Activated naive CD4-positive, alpha-beta T cell treated with anti-CD3 and anti-CD28 coated beads, Interleukin-2, amount 10 ng/mL, durations not matched to agents 7 days and 5 days (primary cell): ENCODE data around the gene RIPPLY3.
A peak's percentile ranks its signal among the peaks of the same experiment; 100 is the strongest.
"Not testable (repeated sequence)": the region's sequence is repeated elsewhere in the genome, so short reads cannot be mapped to it uniquely, and the experiment has no call there.

Experiments
- CTCF ChIA-PET: fragments of 350-600 bp; sonication (Branson Sonifier 250); formaldehyde crosslinking; loops from one replicate; lab custom pipeline; 2021; ENCODE audit warnings: antibody characterized with exemption; lab: Charles Lee
- DNase-seq: peaks from one replicate; pipeline ENCODE4 v3.0.0-alpha.2; 2020
- H3K27ac Mint-ChIP-seq: one replicate; pipeline ENCODE4 v1.8.0; 2021; ENCODE audit warnings: mild to moderate bottlenecking, moderate library complexity, mixed read lengths
- H3K27me3 Mint-ChIP-seq: one replicate; pipeline ENCODE4 v1.8.0; 2021; ENCODE audit warnings: mild to moderate bottlenecking, mixed read lengths
- H3K36me3 Mint-ChIP-seq: one replicate; pipeline ENCODE4 v1.8.0; 2021; ENCODE audit warnings: mixed read lengths
- H3K4me1 Mint-ChIP-seq: one replicate; pipeline ENCODE4 v1.8.0; 2021; ENCODE audit warnings: mixed read lengths
- H3K4me3 Mint-ChIP-seq: one replicate; pipeline ENCODE4 v1.8.0; 2021; ENCODE audit warnings: mild to moderate bottlenecking, moderate library complexity, mixed read lengths
- H3K9me3 Mint-ChIP-seq: one replicate; pipeline ENCODE4 v1.8.0; 2021; ENCODE audit warnings: mixed read lengths

The RIPPLY3 gene

DNA sequence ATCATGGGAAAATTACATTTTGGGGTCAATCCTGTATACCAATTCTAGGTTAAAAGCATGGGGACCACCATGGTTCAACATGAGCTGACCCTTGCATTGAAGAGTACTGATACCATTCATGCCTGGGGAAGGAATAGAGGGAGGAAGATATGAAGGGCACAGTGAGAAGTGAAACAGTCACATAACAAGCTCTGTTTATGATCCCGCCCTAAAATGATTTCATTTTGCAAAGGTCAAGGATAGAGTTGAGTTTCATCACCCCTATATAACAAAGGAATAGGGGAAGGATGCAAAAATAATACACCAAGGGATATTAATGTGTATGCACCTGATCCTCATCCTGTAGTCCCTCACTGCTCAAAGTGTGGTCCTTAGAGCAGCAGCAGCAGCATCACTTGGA, 37.5 kb upstream of the RIPPLY3 start:
- H3K27me3 Mint-ChIP-seq, result peaks cover 6% of the 10 kb centered on the region
- DNase-seq, result no peak
- CTCF ChIA-PET, result interaction anchor here (0.6 to 1.4 kb wide), 4 partner anchors 18 to 39 kb away, joined by 3 to 5 read pairs (median 3); no protein-coding TSS in a partner anchor
- peaks cover 6% of the 10 kb centered on the region for H3K36me3 Mint-ChIP-seq
- H3K9me3 Mint-ChIP-seq, result no peaks in the 10 kb centered on the region
- H3K4me3 Mint-ChIP-seq, result no peak overlapping the region
- H3K4me1 Mint-ChIP-seq, result peaks cover 20% of the 10 kb centered on the region
- no peak overlapping the region for H3K27ac Mint-ChIP-seq

DNA sequence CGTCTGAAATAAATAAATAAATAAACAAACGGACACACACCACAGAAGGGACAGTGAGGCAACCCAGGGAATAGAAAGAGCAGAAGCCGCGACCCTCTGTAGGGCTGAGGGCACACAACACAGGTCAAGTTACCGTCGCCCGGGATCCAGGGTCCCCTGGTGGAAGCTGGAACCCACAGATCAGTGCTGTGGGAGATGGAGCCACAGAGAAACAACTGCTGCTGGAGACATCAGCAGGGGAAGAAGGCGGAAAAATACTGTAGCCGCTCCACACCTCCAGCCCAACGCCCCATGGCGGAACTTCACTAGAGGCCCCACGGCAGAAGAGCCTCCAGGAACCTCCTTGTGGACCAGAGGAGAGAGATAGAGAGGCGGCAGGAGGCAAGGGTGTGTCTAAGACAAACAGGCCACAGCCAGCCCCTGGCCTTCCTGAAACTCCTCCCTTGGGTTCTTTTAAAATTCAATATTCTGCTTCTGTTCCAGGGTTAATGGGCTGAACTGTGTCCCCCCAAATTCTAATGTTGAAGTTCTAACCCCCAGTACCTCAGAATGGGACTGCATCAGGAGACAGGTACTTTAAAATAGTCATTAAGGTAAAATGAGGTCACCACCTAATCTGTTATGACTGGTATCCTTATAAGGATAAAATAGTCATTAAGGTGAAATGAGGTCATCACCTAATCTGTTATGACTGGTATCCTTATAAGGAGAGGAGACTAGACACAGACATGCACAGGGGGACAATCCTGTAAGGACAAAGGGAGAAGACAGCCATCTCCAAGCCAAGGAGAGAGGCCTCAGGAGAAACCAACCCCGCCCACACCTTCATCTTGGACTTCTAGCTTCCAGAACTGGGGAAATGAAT, 32.3 kb upstream of the RIPPLY3 start:
- peak overlapping the region; percentile 26 for H3K27ac Mint-ChIP-seq
- no peak overlapping the region for H3K4me3 Mint-ChIP-seq
- peaks cover 14% of the 10 kb centered on the region for H3K4me1 Mint-ChIP-seq
- DNase-seq, result no peak
- H3K9me3 Mint-ChIP-seq, result no peaks in the 10 kb centered on the region
- CTCF ChIA-PET, result interaction anchor here (1.1 to 3.2 kb wide), 2 partner anchors 15 to 16 kb away, joined by 4 to 39 read pairs; no protein-coding TSS in a partner anchor
- H3K36me3 Mint-ChIP-seq, result no peaks in the 10 kb centered on the region
- H3K27me3 Mint-ChIP-seq, result peaks cover 12% of the 10 kb centered on the region

DNA sequence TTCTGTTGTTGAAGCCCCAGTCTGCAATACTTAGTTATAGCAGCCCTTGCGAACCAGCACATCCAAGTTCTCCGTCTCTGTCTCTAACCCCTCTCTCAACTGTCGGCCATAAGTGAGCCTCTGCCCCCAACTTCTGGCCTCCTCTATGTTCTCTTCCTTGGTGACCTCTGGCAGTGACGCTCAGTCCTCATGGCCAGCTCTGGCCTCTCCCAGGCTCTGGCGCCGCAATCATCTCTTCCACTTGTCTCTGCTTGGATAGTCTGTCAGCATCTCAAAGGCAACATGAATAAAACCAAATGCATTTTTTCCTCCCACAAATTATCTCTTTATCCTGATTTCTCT, 31.7 kb upstream of the RIPPLY3 start:
- no peak overlapping the region for H3K27ac Mint-ChIP-seq
- CTCF ChIA-PET, result interaction anchor here (3.2 kb wide), 1 partner anchor 16 kb away, joined by 39 read pairs; no protein-coding TSS in a partner anchor

DNA sequence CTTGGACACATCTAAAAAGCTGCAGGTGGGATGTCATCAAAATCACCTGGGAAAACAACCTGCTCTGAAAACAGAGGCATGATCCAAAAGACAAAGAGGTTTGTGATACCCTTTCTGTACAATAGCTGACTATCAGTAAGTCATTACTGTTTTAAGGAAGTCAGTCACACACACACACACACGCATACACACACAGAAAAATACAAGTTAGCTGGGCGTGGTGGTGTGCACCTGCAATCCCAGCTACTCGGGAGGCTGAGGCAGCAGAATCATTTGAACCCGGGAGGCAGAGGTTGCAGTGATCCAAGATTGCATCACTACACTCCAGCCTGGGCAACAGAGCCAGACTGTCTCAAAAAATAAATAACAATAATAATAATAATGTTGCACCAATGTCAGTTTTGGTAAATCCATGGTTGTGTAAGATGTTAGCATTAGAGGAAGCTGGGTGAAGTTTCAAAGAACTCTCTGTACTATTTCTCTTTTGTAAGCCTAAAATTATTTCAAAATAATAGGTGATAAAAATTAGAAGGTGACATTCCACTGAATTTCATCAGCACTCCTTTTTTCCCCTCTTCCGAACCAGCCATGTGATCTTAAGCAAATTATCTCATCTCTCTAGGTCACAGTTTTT, 30.2 kb upstream of the RIPPLY3 start:
- Mint-ChIP-seq H3K27ac (no peak overlapping the region), H3K9me3 (no peaks in the 10 kb centered on the region), H3K4me3 (no peak overlapping the region)

More for the DNA sequence above, 31.7 kb upstream of the RIPPLY3 start:
- Mint-ChIP-seq H3K4me1 (peaks cover 14% of the 10 kb centered on the region), H3K27me3 (peaks cover 17% of the 10 kb centered on the region), H3K9me3 (no peaks in the 10 kb centered on the region), H3K4me3 (no peak overlapping the region), H3K36me3 (no peaks in the 10 kb centered on the region)
- DNase-seq, result no peak

DNA sequence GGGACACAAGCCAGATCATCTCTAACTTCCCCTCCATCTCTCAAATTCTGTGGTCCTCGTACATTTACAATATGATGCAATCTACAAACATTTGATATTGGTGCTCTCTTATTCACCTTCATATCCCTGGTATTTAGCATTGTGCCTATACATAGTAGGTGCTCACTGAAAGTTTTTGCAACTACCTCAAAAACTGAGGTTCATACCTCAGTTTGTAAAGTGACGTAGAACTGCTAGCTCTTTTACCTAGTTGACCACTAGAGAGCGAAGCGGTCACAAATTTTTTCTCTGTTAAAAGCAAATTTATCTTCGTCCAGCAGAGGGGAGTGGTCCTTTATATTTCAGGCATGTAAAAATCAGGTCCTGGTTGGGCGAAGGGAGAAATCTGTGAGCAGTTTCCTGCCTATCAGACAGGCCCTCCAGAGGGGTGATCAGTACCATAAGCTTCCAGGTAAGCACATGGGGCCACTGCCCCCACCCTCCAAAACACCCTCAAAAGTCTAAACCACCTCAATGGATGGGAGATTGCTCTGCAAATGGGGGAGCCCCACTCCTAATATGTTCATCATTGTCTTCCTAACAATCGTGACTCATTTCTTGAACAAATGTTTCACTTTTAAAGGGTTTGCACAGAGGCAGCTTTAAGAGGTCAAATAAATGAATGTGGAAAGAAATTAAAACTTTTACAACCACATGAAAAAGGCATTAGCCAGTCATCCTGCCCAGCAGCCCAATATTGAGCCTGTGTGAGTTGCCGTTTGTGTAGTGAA, 29.4 kb upstream of the RIPPLY3 start:
- Mint-ChIP-seq H3K36me3 (no peaks in the 10 kb centered on the region), H3K9me3 (no peaks in the 10 kb centered on the region), H3K4me3 (no peak overlapping the region), H3K4me1 (peaks cover 25% of the 10 kb centered on the region), H3K27ac (no peak overlapping the region), H3K27me3 (peaks cover 31% of the 10 kb centered on the region)
- DNase-seq, result peak; percentile 38
- CTCF ChIA-PET, result interaction anchor here (0.6 to 3.2 kb wide), 16 partner anchors 8 to 290 kb away, joined by 3 to 39 read pairs (median 4); partner anchors contain the start of genes HLCS, RIPPLY3 and VPS26C

More for the DNA sequence above, 30.2 kb upstream of the RIPPLY3 start:
- H3K27me3 Mint-ChIP-seq, result peaks cover 29% of the 10 kb centered on the region
- H3K4me1 Mint-ChIP-seq, result peaks cover 22% of the 10 kb centered on the region
- CTCF ChIA-PET, result interaction anchor here (0.6 to 3.2 kb wide), 15 partner anchors 8 to 199 kb away, joined by 3 to 39 read pairs (median 4); partner anchors contain the start of genes HLCS and RIPPLY3
- H3K36me3 Mint-ChIP-seq, result no peaks in the 10 kb centered on the region
- no peak for DNase-seq

DNA sequence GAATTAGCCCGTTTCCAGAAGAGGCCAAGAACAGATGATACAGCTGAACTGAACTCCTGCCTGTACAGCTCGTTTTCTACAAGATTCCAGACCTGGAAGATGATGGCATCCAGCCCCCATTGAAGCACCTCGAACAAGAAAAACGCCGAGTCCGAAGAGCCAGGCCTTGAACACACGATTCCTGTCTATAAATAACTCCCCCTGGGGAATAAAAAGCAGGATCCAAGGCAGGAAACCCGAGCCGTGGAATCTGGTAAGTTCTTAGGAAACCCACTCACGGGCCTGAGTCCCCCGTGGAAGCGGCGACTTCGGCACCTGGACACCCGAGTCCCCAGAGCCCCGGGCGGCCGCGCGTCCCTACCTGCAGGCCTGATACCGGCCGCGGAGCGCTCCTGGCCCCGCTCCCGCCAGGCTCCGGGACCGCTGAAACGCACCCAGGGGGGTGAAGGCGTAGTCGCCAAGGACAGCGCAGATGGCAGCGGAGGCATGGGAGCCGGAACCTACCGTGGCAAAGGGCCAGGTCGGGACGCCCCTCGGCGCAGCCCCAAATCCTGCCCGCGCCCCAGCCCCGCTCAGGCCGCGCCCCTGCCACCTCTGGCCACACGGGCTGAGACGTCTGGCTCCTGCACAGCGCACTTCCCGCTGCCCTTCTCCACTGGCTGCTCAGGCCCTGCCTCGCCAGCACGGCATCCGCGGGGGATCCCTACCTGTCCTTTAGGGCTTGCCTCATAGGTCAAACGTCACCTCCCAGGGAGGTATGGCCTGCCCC, 26.0 kb upstream of the RIPPLY3 start:
- DNase-seq, result peak; percentile 29
- Mint-ChIP-seq H3K4me1 (peaks cover 34% of the 10 kb centered on the region), H3K36me3 (no peaks in the 10 kb centered on the region), H3K27ac (no peak overlapping the region), H3K27me3 (peaks cover 35% of the 10 kb centered on the region), H3K4me3 (peak overlapping the region; percentile 56), H3K9me3 (no peaks in the 10 kb centered on the region)
- CTCF ChIA-PET, result interaction anchor here (1.7 kb wide), 1 partner anchor 14 kb away, joined by 8 read pairs; the partner anchor contains the start of gene HLCS

DNA sequence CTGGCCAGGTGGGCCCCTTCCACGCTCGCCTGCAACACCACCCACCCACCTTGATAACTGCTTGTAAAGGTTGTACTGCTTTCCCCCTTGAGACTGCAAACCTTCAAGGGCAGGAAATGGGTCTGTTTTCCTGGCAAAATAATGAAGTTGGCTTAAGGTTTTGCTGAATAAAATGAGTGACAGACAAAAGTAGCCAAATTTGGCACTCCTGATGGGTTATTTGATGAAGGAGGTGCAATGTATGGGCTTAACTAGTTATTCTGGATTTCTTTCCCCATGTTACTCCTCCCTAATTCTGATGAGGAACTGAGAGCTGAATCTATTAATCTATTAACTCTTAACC, 25.5 kb upstream of the RIPPLY3 start:
- H3K36me3 Mint-ChIP-seq, result no peaks in the 10 kb centered on the region
- H3K9me3 Mint-ChIP-seq, result no peaks in the 10 kb centered on the region
- CTCF ChIA-PET, result no interaction called here
- DNase-seq, result no peak
- H3K4me3 Mint-ChIP-seq, result peak overlapping the region; percentile 56
- H3K27ac Mint-ChIP-seq, result no peak overlapping the region
- peaks cover 39% of the 10 kb centered on the region for H3K4me1 Mint-ChIP-seq
- H3K27me3 Mint-ChIP-seq, result peaks cover 35% of the 10 kb centered on the region

DNA sequence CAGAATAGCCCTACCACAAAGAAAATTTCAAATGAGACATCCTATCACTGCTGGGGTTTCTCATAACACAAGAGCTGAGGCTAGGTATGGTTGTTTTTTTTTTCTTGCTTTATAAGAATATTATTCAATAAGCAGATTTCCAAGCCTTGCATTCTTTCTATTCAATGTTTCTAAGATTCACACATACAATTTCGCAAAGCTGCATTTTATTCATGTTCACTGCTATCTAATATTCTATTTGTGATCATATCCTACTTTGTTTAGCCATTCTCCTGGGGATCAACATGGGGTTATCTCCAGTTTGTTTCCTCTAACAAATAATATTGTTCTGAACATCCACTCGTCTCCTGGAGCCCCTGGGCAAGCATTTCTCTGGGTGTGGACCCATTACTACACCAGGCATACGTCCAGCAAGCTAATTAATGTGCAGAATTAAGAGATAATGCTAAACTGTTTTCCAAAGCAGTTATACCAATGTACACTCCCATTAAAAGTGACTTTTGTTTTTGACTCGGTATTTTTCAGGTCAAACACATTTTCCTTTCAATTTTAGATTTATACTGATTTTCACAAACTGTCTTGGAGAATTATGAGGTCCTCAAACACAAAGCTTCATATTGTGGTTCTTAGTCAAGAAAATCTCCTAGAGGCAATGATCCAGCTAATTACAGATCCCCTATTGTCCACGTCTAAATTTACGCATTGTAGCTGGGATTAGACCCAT, 24.4 kb upstream of the RIPPLY3 start:
- no peak for DNase-seq
- no peaks in the 10 kb centered on the region for H3K9me3 Mint-ChIP-seq
- H3K36me3 Mint-ChIP-seq, result no peaks in the 10 kb centered on the region
- H3K4me1 Mint-ChIP-seq, result peaks cover 44% of the 10 kb centered on the region
- H3K27ac Mint-ChIP-seq, result no peak overlapping the region
- no peak overlapping the region for H3K4me3 Mint-ChIP-seq
- peaks cover 35% of the 10 kb centered on the region for H3K27me3 Mint-ChIP-seq
- CTCF ChIA-PET, result interaction anchor here (0.5 kb wide), 1 partner anchor 585 kb away, joined by 4 read pairs; no protein-coding TSS in a partner anchor

DNA sequence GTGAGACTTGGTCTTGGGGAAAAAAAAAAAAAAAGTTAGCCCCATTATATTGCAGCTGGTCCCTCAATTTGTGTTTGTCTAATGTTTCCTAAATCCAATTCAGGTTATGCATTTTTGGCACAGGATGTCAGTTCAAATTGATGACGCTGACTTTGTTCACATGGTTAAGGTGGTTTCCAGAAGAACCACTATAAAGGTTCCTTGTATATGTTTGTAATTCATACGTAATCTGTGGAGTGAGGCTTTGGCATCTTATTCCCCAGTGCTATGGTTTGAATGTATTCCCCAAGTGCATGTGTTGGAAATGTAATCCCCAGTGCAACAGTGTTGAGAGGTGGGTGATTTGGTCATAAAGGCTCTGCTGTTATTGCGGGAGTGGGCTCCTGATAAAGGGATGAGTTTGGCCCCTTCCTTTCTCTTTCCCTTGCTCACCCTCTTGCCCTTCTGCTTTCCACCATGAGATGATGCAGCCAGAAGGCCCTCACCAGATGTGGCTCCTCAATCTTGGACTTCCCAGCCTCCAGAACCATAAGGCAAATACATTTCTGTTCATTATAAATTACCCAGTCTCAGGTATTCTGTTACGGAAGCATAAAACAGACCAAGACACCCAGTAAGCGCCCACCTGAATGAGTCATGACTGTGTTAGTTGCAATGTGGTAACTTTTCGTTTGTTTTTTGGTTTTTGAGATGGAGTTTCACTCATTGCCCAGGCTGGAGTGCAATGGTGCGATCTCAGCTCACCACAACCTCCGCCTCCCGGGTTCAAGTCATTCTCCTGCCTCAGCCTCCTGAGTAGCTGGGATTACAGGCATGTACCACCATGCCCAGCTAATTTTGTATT, 20.5 kb upstream of the RIPPLY3 start:
- peaks cover 13% of the 10 kb centered on the region for H3K27me3 Mint-ChIP-seq
- peak overlapping the region; percentile 84 for H3K27ac Mint-ChIP-seq
- H3K4me3 Mint-ChIP-seq, result no peak overlapping the region
- no peaks in the 10 kb centered on the region for H3K36me3 Mint-ChIP-seq
- peaks cover 54% of the 10 kb centered on the region for H3K4me1 Mint-ChIP-seq
- DNase-seq, result no peak
- CTCF ChIA-PET, result interaction anchor here (1.0 to 1.4 kb wide), 3 partner anchors 9 to 24 kb away, joined by 3 to 10 read pairs (median 3); no protein-coding TSS in a partner anchor
- no peaks in the 10 kb centered on the region for H3K9me3 Mint-ChIP-seq

DNA sequence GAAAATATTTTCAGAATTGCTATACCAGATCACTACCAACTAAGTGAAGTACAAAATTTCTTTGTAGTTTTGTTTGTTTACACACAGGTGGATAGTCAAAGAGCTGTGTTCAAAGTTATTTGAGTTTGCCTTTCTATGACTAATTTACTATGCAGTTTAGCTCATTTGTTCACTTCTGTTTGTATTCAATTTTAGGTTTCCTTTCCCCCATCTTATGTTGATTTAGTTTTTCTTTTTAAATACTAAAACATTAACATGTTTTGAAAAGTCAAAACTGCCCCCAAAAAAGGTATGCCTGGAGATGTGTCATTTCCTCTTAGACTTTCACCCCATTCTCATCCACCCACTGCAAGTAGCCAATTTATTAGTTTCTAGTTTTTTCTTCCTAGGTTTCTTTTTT, 18.7 kb upstream of the RIPPLY3 start:
- peaks cover 1% of the 10 kb centered on the region for H3K27me3 Mint-ChIP-seq
- H3K4me1 Mint-ChIP-seq, result peaks cover 48% of the 10 kb centered on the region
- H3K36me3 Mint-ChIP-seq, result no peaks in the 10 kb centered on the region
- DNase-seq, result no peak
- H3K9me3 Mint-ChIP-seq, result no peaks in the 10 kb centered on the region
- CTCF ChIA-PET, result interaction anchor here (0.7 to 1.5 kb wide), 2 partner anchors 22 to 1969 kb away, joined by 3 to 4 read pairs; no protein-coding TSS in a partner anchor
- H3K27ac Mint-ChIP-seq, result peak overlapping the region; percentile 55
- H3K4me3 Mint-ChIP-seq, result no peak overlapping the region

DNA sequence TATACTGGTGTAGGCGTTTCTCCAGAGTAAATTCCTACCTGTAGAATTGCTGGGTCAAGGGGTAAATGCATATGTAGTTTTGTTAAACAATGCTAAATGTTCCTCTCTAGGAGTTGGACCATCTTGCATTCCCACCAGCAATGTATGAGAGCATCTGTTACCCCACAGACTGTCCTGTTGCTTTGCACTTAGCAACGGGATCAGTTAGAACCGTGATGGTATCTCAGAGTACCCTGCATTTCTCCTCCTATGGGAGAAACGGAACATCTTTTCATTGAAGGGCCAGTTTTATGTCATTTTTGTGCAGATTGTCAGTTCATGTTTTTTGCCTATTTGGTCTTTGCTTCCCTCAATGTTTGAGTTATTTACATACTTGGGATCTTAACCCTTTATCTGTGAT, 18.0 kb upstream of the RIPPLY3 start:
- CTCF ChIA-PET, result interaction anchor here (1.2 to 4.4 kb wide), 2 partner anchors 12 to 23 kb away, joined by 8 to 39 read pairs; no protein-coding TSS in a partner anchor
- H3K4me3 Mint-ChIP-seq, result no peak overlapping the region
- H3K27me3 Mint-ChIP-seq, result no peaks in the 10 kb centered on the region
- DNase-seq, result no peak
- H3K9me3 Mint-ChIP-seq, result no peaks in the 10 kb centered on the region
- no peaks in the 10 kb centered on the region for H3K36me3 Mint-ChIP-seq
- peak overlapping the region; percentile 68 for H3K27ac Mint-ChIP-seq
- H3K4me1 Mint-ChIP-seq, result peaks cover 51% of the 10 kb centered on the region

DNA sequence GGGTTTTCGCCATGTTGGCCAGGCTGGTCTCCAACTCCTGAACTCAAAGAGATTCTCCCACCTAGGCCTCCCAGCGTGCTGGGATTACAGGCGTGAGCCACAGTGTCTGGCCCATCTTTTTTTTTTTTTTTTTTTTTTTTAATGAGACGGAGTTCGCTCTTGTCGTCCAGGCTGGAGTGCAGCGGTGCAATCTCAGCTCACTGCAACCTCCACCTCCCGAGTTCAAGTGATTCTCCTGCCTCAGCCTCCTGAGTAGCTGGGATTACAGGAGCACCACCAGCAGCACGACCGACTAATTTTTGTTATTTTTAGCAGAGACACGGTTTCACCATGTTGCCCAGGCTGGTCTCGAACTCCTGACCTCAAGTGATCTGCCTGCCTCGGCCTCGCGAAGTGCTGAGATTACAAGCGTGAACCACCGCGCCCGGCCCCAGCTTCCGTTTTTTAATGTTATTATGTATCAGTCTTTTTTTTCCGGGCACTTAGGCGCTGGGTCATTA, 17.3 kb upstream of the RIPPLY3 start:
- H3K9me3 Mint-ChIP-seq, H3K36me3 Mint-ChIP-seq, DNase-seq, H3K27me3 Mint-ChIP-seq: not testable (repeated sequence)
- Mint-ChIP-seq H3K4me1 (peaks cover 51% of the 10 kb centered on the region), H3K4me3 (peak overlapping the region; percentile 74), H3K27ac (peak overlapping the region; percentile 89)
- CTCF ChIA-PET, result interaction anchor here (0.6 to 4.4 kb wide), 14 partner anchors 10 to 837 kb away, joined by 3 to 39 read pairs (median 7); partner anchors contain the start of gene RIPPLY3
